B cell (primary cell): ENCODE results near the gene NPR2. TPM values are rescaled to one million over a fixed set of nuclear protein-coding genes. Genes with fewer than 3 reads are reported as not detected.
A peak's percentile ranks its signal among the peaks of the same experiment; 100 is the strongest.

Source experiments
- ATAC-seq: fragments of 200-7000 bp; cut with Tn5 transposase; one replicate; pipeline ENCODE4 v1.10.0; 2021; ENCODE audit warnings: low read depth, mild to moderate bottlenecking, moderate number of reproducible peaks, moderate library complexity
- CTCF ChIA-PET: fragments of 350-600 bp; sonication (Branson Sonifier 250); formaldehyde crosslinking; loops from one replicate; lab custom pipeline; 2021; ENCODE audit warnings: antibody characterized with exemption, inconsistent platforms; lab: Charles Lee
- POLR2A ChIA-PET: fragments of 350-600 bp; sonication (Branson Sonifier 250); formaldehyde crosslinking; loops from one replicate; lab custom pipeline; 2021; ENCODE audit warnings: antibody characterized with exemption; lab: Charles Lee
- DNase-seq: peaks from one replicate; pipeline ENCODE4 v3.0.0; 2013
- H2AFZ ChIP-seq: 2 replicates; pipeline ENCODE4 v1.6.1; 2012; ENCODE audit warnings: mild to moderate bottlenecking, low read depth, low read length; ENCODE audit not compliant: insufficient read depth, poor library complexity, severe bottlenecking
- H3K27ac ChIP-seq, 2 donors: 1 replicate in 1 of 2; 2 replicates in 1 of 2; pipeline ENCODE4 v1.5.1; 2012 to 2013; ENCODE audit warnings: low read length in 2 of 2, mild to moderate bottlenecking in 2 of 2, moderate library complexity in 1 of 2
- H3K27me3 ChIP-seq, 4 experiments: fragments of 200-600 bp in 1 of 4; sonication (generic) in 1 of 4; replicated peaks in 1 of 4; 1 replicate in 2 of 4; 2 replicates in 2 of 4; pipeline versions ENCODE4 v1.6.1 to v1.7.0; 2013 to 2016; ENCODE audit warnings: low read length in 3 of 4, mild to moderate bottlenecking in 2 of 4, mixed read lengths in 1 of 4, moderate library complexity in 1 of 4; ENCODE audit not compliant: insufficient read depth in 4 of 4, control insufficient read depth in 3 of 4; ENCODE audit errors: control extremely low read depth in 1 of 4
- H3K36me3 ChIP-seq, 2 experiments: replicated peaks in 1 of 2; 1 replicate in 1 of 2; 2 replicates in 1 of 2; pipeline versions ENCODE4 v1.6.1 to v1.7.1; 2013; ENCODE audit warnings: low read length in 1 of 2; ENCODE audit not compliant: insufficient read depth in 2 of 2, control insufficient read depth in 1 of 2; ENCODE audit errors: control extremely low read depth in 1 of 2, extremely low read depth in 1 of 2
- H3K4me1 ChIP-seq, 2 donors: fragments of 200-600 bp in 1 of 2; sonication (generic) in 1 of 2; 1 replicate in 1 of 2; 2 replicates in 1 of 2; pipeline versions ENCODE4 v1.5.1 to v1.6.1; 2013 to 2017; ENCODE audit warnings: low read length in 2 of 2; ENCODE audit not compliant: control insufficient read depth in 2 of 2, insufficient read depth in 2 of 2
- H3K4me2 ChIP-seq: replicated peaks from 2 replicates; pipeline ENCODE3; 2012; ENCODE audit warnings: mild to moderate bottlenecking, low read depth, low read length; ENCODE audit not compliant: poor library complexity, severe bottlenecking
- H3K4me3 ChIP-seq, 5 experiments: fragments of 200-600 bp in 1 of 5; sonication (generic) in 1 of 5; 1 replicate in 3 of 5; 2 replicates in 2 of 5; pipeline versions ENCODE4 v1.5.1 to v1.7.0; 2011 to 2016; ENCODE audit warnings: low read length in 4 of 5, mild to moderate bottlenecking in 4 of 5, low read depth in 2 of 5, control low read depth in 1 of 5, moderate library complexity in 1 of 5; ENCODE audit not compliant: insufficient read depth in 1 of 5; ENCODE audit errors: control extremely low read depth in 1 of 5, extremely low read depth in 1 of 5
- H3K79me2 ChIP-seq: fragments of 200-600 bp; sonication (generic); one replicate; pipeline ENCODE4 v1.6.0; 2016; ENCODE audit warnings: low read length; ENCODE audit not compliant: control insufficient read depth, insufficient read depth
- H3K9ac ChIP-seq: fragments of 200-600 bp; sonication (generic); 2 replicates; pipeline ENCODE4 v1.6.1; 2017; ENCODE audit warnings: mild to moderate bottlenecking, low read length, moderate library complexity
- H3K9me3 ChIP-seq, 3 donors: one replicate each; pipeline versions ENCODE4 v1.6.1 to v1.7.1; 2013; ENCODE audit warnings: low read length in 2 of 3; ENCODE audit not compliant: control insufficient read depth in 2 of 3, insufficient read depth in 1 of 3; ENCODE audit errors: control extremely low read depth in 1 of 3
- H4K20me1 ChIP-seq: 2 replicates; pipeline ENCODE4 v1.6.0; 2012; ENCODE audit warnings: mild to moderate bottlenecking, low read length; ENCODE audit not compliant: insufficient read depth, control insufficient read depth, poor library complexity, severe bottlenecking
- H3K27ac Mint-ChIP-seq: one replicate; pipeline ENCODE4 v1.8.0; 2021; ENCODE audit warnings: mixed read lengths
- H3K27me3 Mint-ChIP-seq: one replicate; pipeline ENCODE4 v1.8.0; 2021; ENCODE audit warnings: mixed read lengths
- H3K4me1 Mint-ChIP-seq: one replicate; pipeline ENCODE4 v1.8.0; 2021; ENCODE audit warnings: mixed read lengths
- H3K4me3 Mint-ChIP-seq: one replicate; pipeline ENCODE4 v1.8.0; 2021; ENCODE audit warnings: mixed read lengths
- H3K9me3 Mint-ChIP-seq: one replicate; pipeline ENCODE4 v1.8.0; 2022; ENCODE audit warnings: mixed read lengths; ENCODE audit not compliant: insufficient read depth
- CTCF ChIP-seq: fragments of 200-600 bp; IDR thresholded peaks from one replicate; pipeline ENCODE4 v1.8.0; 2022; ENCODE audit warnings: antibody characterized with exemption, mild to moderate bottlenecking
- EZH2 ChIP-seq: IDR thresholded peaks from 2 replicates; pipeline ENCODE4 v1.6.1; 2012; ENCODE audit warnings: borderline replicate concordance, low read depth, mild to moderate bottlenecking, moderate library complexity, low read length; ENCODE audit not compliant: insufficient read depth, poor library complexity, severe bottlenecking
- WGBS: methylation state at CpG from one replicate; pipeline ENCODE4 v1.1.5; 2013; ENCODE audit warnings: missing lambda C conversion rate; ENCODE audit not compliant: insufficient coverage; 5-methylcytosine and 5-hydroxymethylcytosine counted together
- intact Hi-C: fragments of 100-400 bp; cut with micrococcal nuclease; formaldehyde crosslinking; loops from one replicate; pipeline ENCODE4 v1.10.0; 2022
- polyA plus RNA-seq: library from polyadenylated mRNA; depleted of rRNA; stranded (reverse); fragments of >200 nt; gene quantifications from 2 replicates; pipeline ENCODE4 v1.2.3, GENCODE V29; 2012
- total RNA-seq, 2 donors: library from RNA; stranded (reverse); fragments of 120-200 nt in 1 of 2; gene quantifications; 1 replicate in 1 of 2; 2 replicates in 1 of 2; pipeline versions ENCODE4 v1.2.3 to v1.2.4, GENCODE V29; 2013 to 2022

The NPR2 gene
- total and polyA plus RNA-seq, 2 donors (not counting 1 experiment from before 2014, with no cell fraction given): 7.6 to 8.0 TPM

GRCh38 chr9:35839926-35840325 lies 48.5 kb downstream of the NPR2 start:
- Histone ChIP-seq H4K20me1 (no peaks in the 10 kb centered on the region), H3K79me2 (peaks cover 3% of the 10 kb centered on the region), H3K27ac (no peak overlapping the region), H3K9ac (no peak overlapping the region), H2AFZ (no peak overlapping the region), H3K9me3 (no peaks in the 10 kb centered on the region), H3K4me2 (no peak overlapping the region), H3K36me3 (no peaks in the 10 kb centered on the region), H3K4me3 (no peak overlapping the region), H3K4me1 (peaks cover 38 to 52% of the 10 kb centered on the region in 2 donors), H3K27me3 (no peaks in the 10 kb centered on the region)
- intact Hi-C loops: no loop called here
- 22% methylated on average over 5 of the region's 5 CpGs for whole genome bisulfite sequencing
- TF ChIP-seq CTCF (no peak), EZH2 (no peak)
- no peak overlapping the region for H3K27ac Mint-ChIP-seq
- H3K27me3 Mint-ChIP-seq: no peaks in the 10 kb centered on the region
- ATAC-seq: peak; percentile 39
- peaks cover 49% of the 10 kb centered on the region for H3K4me1 Mint-ChIP-seq
- H3K4me3 Mint-ChIP-seq: no peak overlapping the region
- no peaks in the 10 kb centered on the region for H3K9me3 Mint-ChIP-seq
- ChIA-PET POLR2A (no interaction called here), CTCF (interaction anchor here (0.8 to 7.4 kb wide), 5 partner anchors 13 to 104 kb away, joined by 3 to 54 read pairs (median 5); partner anchors contain the start of genes FAM221B and TMEM8B)
- peak; percentile 41 for DNase-seq

- Histone ChIP-seq H3K36me3 (no peaks in the 10 kb centered on the region), H3K9ac (no peak overlapping the region), H3K27ac (no peak overlapping the region), H3K4me1 (peaks cover 46 to 55% of the 10 kb centered on the region in 2 donors), H3K9me3 (no peaks in the 10 kb centered on the region), H3K79me2 (peaks cover 3% of the 10 kb centered on the region), H3K4me2 (no peak overlapping the region), H3K4me3 (no peak overlapping the region), H4K20me1 (no peaks in the 10 kb centered on the region), H2AFZ (no peak overlapping the region), H3K27me3 (no peaks in the 10 kb centered on the region)
- TF ChIP-seq EZH2 (no peak), CTCF (no peak)
- no peak for ATAC-seq
- ChIA-PET POLR2A (no interaction called here), CTCF (interaction anchor here (0.7 to 7.4 kb wide), 5 partner anchors 14 to 172 kb away, joined by 3 to 54 read pairs (median 3); partner anchors contain the start of genes FAM221B and TMEM8B)
- H3K9me3 Mint-ChIP-seq: no peaks in the 10 kb centered on the region
- H3K4me3 Mint-ChIP-seq: no peak overlapping the region
- no peaks in the 10 kb centered on the region for H3K27me3 Mint-ChIP-seq
- H3K27ac Mint-ChIP-seq: no peak overlapping the region
- no peak for DNase-seq
- peaks cover 50% of the 10 kb centered on the region for H3K4me1 Mint-ChIP-seq
- intact Hi-C loops: no loop called here
- 99% methylated on average over 13 of the region's 15 CpGs for WGBS
These were observed 49.7 kb downstream of the NPR2 start for GRCh38 chr9:35840881-35841644.
